ENCODE data around the gene KLK7. TPM values are rescaled to one million over a fixed set of nuclear protein-coding genes. Genes with fewer than 3 reads are reported as not detected.

Gene KLK7
- total RNA-seq, 1 donor from 2014 or later: not detected

DNA sequence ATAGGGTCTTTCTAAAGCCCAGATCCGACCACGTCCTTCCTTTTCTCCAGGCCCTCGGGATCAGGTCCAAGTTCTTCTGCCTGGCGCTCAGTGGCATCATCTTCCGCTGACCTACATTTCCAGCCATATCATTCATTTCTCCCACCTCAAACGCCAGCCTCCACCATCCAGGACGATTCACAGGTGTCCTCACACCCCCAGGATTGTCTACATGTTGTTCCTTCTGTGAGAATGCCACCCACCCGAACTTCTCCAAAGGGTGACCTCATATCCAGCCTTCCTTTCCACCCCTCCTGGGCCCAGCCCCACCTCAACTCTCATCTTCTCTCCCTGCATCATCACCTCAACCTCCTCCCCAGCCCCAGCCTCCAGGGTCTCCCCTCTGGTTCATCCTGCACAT, 26.1 kb downstream of the KLK7 start:
- Mint-ChIP-seq H3K9me3 (ENCODE audit: unreplicated experiment) (peaks cover 8% of the 10 kb centered on the region), H3K4me3 (ENCODE audit: unreplicated experiment) (no peak overlapping the region), H3K4me1 (ENCODE audit: unreplicated experiment) (no peaks in the 10 kb centered on the region), H3K36me3 (ENCODE audit: low read depth, unreplicated experiment) (peaks cover 21% of the 10 kb centered on the region), H3K27me3 (ENCODE audit: unreplicated experiment) (peaks cover 9% of the 10 kb centered on the region), H3K27ac (ENCODE audit: unreplicated experiment) (no peak overlapping the region)
- no peak for TF ChIP-seq CTCF (IDR thresholded peaks at IDR 0.05; ENCODE audit: unreplicated experiment)
- no peak for DNase-seq (ENCODE audit: low spot score)

GRCh38 chr19:50952910-50953309, 30.8 kb downstream of the KLK7 start, which contains the start of gene KLK5:
KLK5 (minus strand) TSS chr19:50953038; CDS start chr19:50952657, 381 bp downstream.
- TF ChIP-seq CTCF (IDR thresholded peaks at IDR 0.05; ENCODE audit: unreplicated experiment): no peak
- Mint-ChIP-seq H3K27me3 (ENCODE audit: unreplicated experiment) (peaks cover 7% of the 10 kb centered on the region), H3K4me3 (ENCODE audit: unreplicated experiment) (no peak within 1 kb of the TSS), H3K36me3 (ENCODE audit: low read depth, unreplicated experiment) (peaks cover 3% of the 10 kb centered on the region), H3K27ac (ENCODE audit: unreplicated experiment) (no peak within 1 kb of the TSS), H3K4me1 (ENCODE audit: unreplicated experiment) (no peaks in the 10 kb centered on the region), H3K9me3 (ENCODE audit: unreplicated experiment) (no peaks in the 10 kb centered on the region)
- no peak for DNase-seq (ENCODE audit: low spot score)

GRCh38 chr19:50949861-50950260, 33.9 kb downstream of the KLK7 start:
- no peaks in the 10 kb centered on the region for H3K4me1 Mint-ChIP-seq (ENCODE audit: unreplicated experiment)
- peaks cover 3% of the 10 kb centered on the region for H3K36me3 Mint-ChIP-seq (ENCODE audit: low read depth, unreplicated experiment)
- H3K4me3 Mint-ChIP-seq (ENCODE audit: unreplicated experiment): no peak overlapping the region
- H3K9me3 Mint-ChIP-seq (ENCODE audit: unreplicated experiment): no peaks in the 10 kb centered on the region
- no peak for TF ChIP-seq CTCF (IDR thresholded peaks at IDR 0.05; ENCODE audit: unreplicated experiment)
- H3K27ac Mint-ChIP-seq (ENCODE audit: unreplicated experiment): no peak overlapping the region
- H3K27me3 Mint-ChIP-seq (ENCODE audit: unreplicated experiment): peaks cover 2% of the 10 kb centered on the region
- DNase-seq (ENCODE audit: low spot score): no peak

DNA sequence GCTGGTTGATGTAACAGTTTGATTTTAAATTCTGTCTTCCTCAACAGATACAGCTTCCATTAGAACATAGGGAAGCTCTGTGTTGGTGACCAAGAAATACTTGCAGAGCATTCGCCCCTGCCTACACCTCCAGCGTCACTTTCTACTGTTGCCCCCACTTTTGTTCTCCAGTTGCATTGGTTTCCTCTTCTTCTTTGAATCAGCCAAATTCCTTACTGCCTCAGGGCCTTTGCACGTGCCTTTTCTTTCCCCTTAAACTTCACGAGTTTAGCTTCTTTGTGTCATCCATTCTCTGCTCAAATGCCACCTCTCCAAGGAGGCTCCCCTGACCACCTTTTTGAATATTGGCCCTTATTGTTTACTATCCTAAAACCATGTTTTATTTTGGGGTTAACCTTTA, 36.6 kb downstream of the KLK7 start:
- Mint-ChIP-seq H3K27me3 (ENCODE audit: unreplicated experiment) (peaks cover 3% of the 10 kb centered on the region), H3K27ac (ENCODE audit: unreplicated experiment) (no peak overlapping the region)

GRCh38 chr19:50944795-50945194, 38.9 kb downstream of the KLK7 start:
- Mint-ChIP-seq H3K4me1 (ENCODE audit: unreplicated experiment) (no peaks in the 10 kb centered on the region), H3K36me3 (ENCODE audit: low read depth, unreplicated experiment) (peaks cover 4% of the 10 kb centered on the region), H3K4me3 (ENCODE audit: unreplicated experiment) (no peak overlapping the region), H3K27me3 (ENCODE audit: unreplicated experiment) (peaks cover 1% of the 10 kb centered on the region), H3K27ac (ENCODE audit: unreplicated experiment) (no peak overlapping the region), H3K9me3 (ENCODE audit: unreplicated experiment) (peaks cover 6% of the 10 kb centered on the region)
- no peak for TF ChIP-seq CTCF (IDR thresholded peaks at IDR 0.05; ENCODE audit: unreplicated experiment)
- no peak for DNase-seq (ENCODE audit: low spot score)

More for the DNA sequence above, 36.6 kb downstream of the KLK7 start:
- DNase-seq (ENCODE audit: low spot score): no peak
- H3K4me3 Mint-ChIP-seq (ENCODE audit: unreplicated experiment): no peak overlapping the region
- H3K4me1 Mint-ChIP-seq (ENCODE audit: unreplicated experiment): no peaks in the 10 kb centered on the region
- H3K9me3 Mint-ChIP-seq (ENCODE audit: unreplicated experiment): peaks cover 4% of the 10 kb centered on the region
- no peak for TF ChIP-seq CTCF (IDR thresholded peaks at IDR 0.05; ENCODE audit: unreplicated experiment)
- H3K36me3 Mint-ChIP-seq (ENCODE audit: low read depth, unreplicated experiment): peaks cover 2% of the 10 kb centered on the region
